ENCODE data around the gene P2RX4.
"Not testable (repeated sequence)": the region's sequence is repeated elsewhere in the genome, so short reads cannot be mapped to it uniquely, and the experiment has no call there.

Gene P2RX4

GRCh38 chr12:121252712-121253345 is 42.9 kb downstream of the P2RX4 start:
- ATAC-seq (ENCODE audit: low read depth) (no peak), DNase-seq (ENCODE audit: low spot score in 2 of 2) (no peak)
- H3K9me3 Mint-ChIP-seq, result no peaks in the 10 kb centered on the region
- no peak overlapping the region for H3K4me3 Mint-ChIP-seq
- H3K27me3 Mint-ChIP-seq, result no peaks in the 10 kb centered on the region
- H3K27ac Mint-ChIP-seq, result no peak overlapping the region
- H3K36me3 Mint-ChIP-seq, result peaks cover 23% of the 10 kb centered on the region
- H3K4me1 Mint-ChIP-seq, result peaks cover 5% of the 10 kb centered on the region

GRCh38 chr12:121253638-121254335 is 43.9 kb downstream of the P2RX4 start:
- ATAC-seq (ENCODE audit: low read depth) (no peak), DNase-seq (ENCODE audit: low spot score in 2 of 2) (no peak)
- peaks cover 23% of the 10 kb centered on the region for H3K36me3 Mint-ChIP-seq
- no peaks in the 10 kb centered on the region for H3K9me3 Mint-ChIP-seq
- H3K4me1 Mint-ChIP-seq, result peaks cover under 1% of the 10 kb centered on the region
- no peak overlapping the region for H3K4me3 Mint-ChIP-seq
- H3K27ac Mint-ChIP-seq, result peak overlapping the region; percentile 38
- H3K27me3 Mint-ChIP-seq, result no peaks in the 10 kb centered on the region

GRCh38 chr12:121255433-121255832 is 45.5 kb downstream of the P2RX4 start:
- ATAC-seq (ENCODE audit: low read depth) (no peak), DNase-seq (ENCODE audit: low spot score in 2 of 2) (no peak)
- Mint-ChIP-seq H3K36me3 (peaks cover 28% of the 10 kb centered on the region), H3K4me1 (no peaks in the 10 kb centered on the region), H3K27me3 (no peaks in the 10 kb centered on the region), H3K9me3 (no peaks in the 10 kb centered on the region), H3K27ac (no peak overlapping the region), H3K4me3 (no peak overlapping the region)

GRCh38 chr12:121257704-121258449 is 47.9 kb downstream of the P2RX4 start:
- Mint-ChIP-seq H3K27ac (peak overlapping the region; percentile 41), H3K36me3 (peaks cover 28% of the 10 kb centered on the region)
- not testable (repeated sequence) for H3K9me3 Mint-ChIP-seq; ATAC-seq (ENCODE audit: low read depth); H3K4me3 Mint-ChIP-seq; H3K4me1 Mint-ChIP-seq; DNase-seq (ENCODE audit: low spot score in 2 of 2); H3K27me3 Mint-ChIP-seq

- H3K36me3 Mint-ChIP-seq, result peaks cover 21% of the 10 kb centered on the region
- peak; percentile 21 for ATAC-seq (ENCODE audit: low read depth)
Measured at GRCh38 chr12:121259074-121259473, 49.1 kb downstream of the P2RX4 start.

GRCh38 chr12:121260091-121260490 is 50.2 kb downstream of the P2RX4 start:
- Mint-ChIP-seq H3K9me3 (no peaks in the 10 kb centered on the region), H3K36me3 (peaks cover 25% of the 10 kb centered on the region), H3K4me1 (no peaks in the 10 kb centered on the region), H3K4me3 (no peak overlapping the region), H3K27ac (no peak overlapping the region), H3K27me3 (no peaks in the 10 kb centered on the region)
- no peak for ATAC-seq (ENCODE audit: low read depth)
- no peak for DNase-seq (ENCODE audit: low spot score in 2 of 2)

More at GRCh38 chr12:121259074-121259473, 49.1 kb downstream of the P2RX4 start:
- Mint-ChIP-seq H3K27me3 (no peaks in the 10 kb centered on the region), H3K27ac (no peak overlapping the region), H3K9me3 (no peaks in the 10 kb centered on the region), H3K4me1 (no peaks in the 10 kb centered on the region), H3K4me3 (no peak overlapping the region)
- no peak for DNase-seq (ENCODE audit: low spot score in 2 of 2)

GRCh38 chr12:121261398-121261797 is 51.5 kb downstream of the P2RX4 start:
- Mint-ChIP-seq H3K27ac (no peak overlapping the region), H3K4me1 (no peaks in the 10 kb centered on the region), H3K27me3 (no peaks in the 10 kb centered on the region), H3K4me3 (no peak overlapping the region), H3K36me3 (peaks cover 31% of the 10 kb centered on the region), H3K9me3 (no peaks in the 10 kb centered on the region)
- no peak for ATAC-seq (ENCODE audit: low read depth)
- DNase-seq (ENCODE audit: low spot score in 2 of 2), result no peak

GRCh38 chr12:121263206-121263935 is 53.4 kb downstream of the P2RX4 start:
- ATAC-seq (ENCODE audit: low read depth) (no peak), DNase-seq (ENCODE audit: low spot score in 2 of 2) (no peak)
- H3K27me3 Mint-ChIP-seq, result no peaks in the 10 kb centered on the region
- no peak overlapping the region for H3K27ac Mint-ChIP-seq
- no peaks in the 10 kb centered on the region for H3K9me3 Mint-ChIP-seq
- peaks cover 28% of the 10 kb centered on the region for H3K36me3 Mint-ChIP-seq
- no peak overlapping the region for H3K4me3 Mint-ChIP-seq
- no peaks in the 10 kb centered on the region for H3K4me1 Mint-ChIP-seq

- Mint-ChIP-seq H3K36me3 (peaks cover 28% of the 10 kb centered on the region), H3K4me1 (no peaks in the 10 kb centered on the region), H3K27ac (no peak overlapping the region), H3K4me3 (no peak overlapping the region), H3K9me3 (no peaks in the 10 kb centered on the region), H3K27me3 (no peaks in the 10 kb centered on the region)
- ATAC-seq (ENCODE audit: low read depth) (no peak), DNase-seq (ENCODE audit: low spot score in 2 of 2) (no peak)
Measured at GRCh38 chr12:121264135-121264534, 54.2 kb downstream of the P2RX4 start.

GRCh38 chr12:121264951-121265515 is 55.1 kb downstream of the P2RX4 start:
- H3K9me3 Mint-ChIP-seq, result no peaks in the 10 kb centered on the region
- H3K4me3 Mint-ChIP-seq, result no peak overlapping the region
- DNase-seq (ENCODE audit: low spot score in 2 of 2) (no peak), ATAC-seq (ENCODE audit: low read depth) (no peak)
- H3K27ac Mint-ChIP-seq, result peak overlapping the region; percentile 56
- H3K27me3 Mint-ChIP-seq, result no peaks in the 10 kb centered on the region
- no peaks in the 10 kb centered on the region for H3K4me1 Mint-ChIP-seq
- peaks cover 27% of the 10 kb centered on the region for H3K36me3 Mint-ChIP-seq

GRCh38 chr12:121267822-121268221 is 57.9 kb downstream of the P2RX4 start:
- H3K36me3 Mint-ChIP-seq, result peaks cover 24% of the 10 kb centered on the region
- no peaks in the 10 kb centered on the region for H3K4me1 Mint-ChIP-seq
- no peak overlapping the region for H3K27ac Mint-ChIP-seq
- DNase-seq (ENCODE audit: low spot score in 2 of 2), result no peak
- no peaks in the 10 kb centered on the region for H3K27me3 Mint-ChIP-seq
- H3K9me3 Mint-ChIP-seq, result no peaks in the 10 kb centered on the region
- ATAC-seq (ENCODE audit: low read depth), result no peak
- H3K4me3 Mint-ChIP-seq, result no peak overlapping the region

GRCh38 chr12:121273364-121273896 is 63.5 kb downstream of the P2RX4 start:
- Mint-ChIP-seq H3K4me1 (peaks cover 3% of the 10 kb centered on the region), H3K27ac (no peak overlapping the region), H3K36me3 (peaks cover 18% of the 10 kb centered on the region), H3K4me3 (no peak overlapping the region), H3K9me3 (no peaks in the 10 kb centered on the region), H3K27me3 (no peaks in the 10 kb centered on the region)
- ATAC-seq (ENCODE audit: low read depth) (no peak), DNase-seq (ENCODE audit: low spot score in 2 of 2) (no peak)

GRCh38 chr12:121274036-121274763 is 64.3 kb downstream of the P2RX4 start:
- ATAC-seq (ENCODE audit: low read depth), result no peak
- H3K36me3 Mint-ChIP-seq, result peaks cover 18% of the 10 kb centered on the region
- H3K4me1 Mint-ChIP-seq, result peaks cover 3% of the 10 kb centered on the region
- DNase-seq (ENCODE audit: low spot score in 2 of 2), result no peak
- no peaks in the 10 kb centered on the region for H3K27me3 Mint-ChIP-seq
- H3K9me3 Mint-ChIP-seq, result no peaks in the 10 kb centered on the region
- no peak overlapping the region for H3K4me3 Mint-ChIP-seq
- no peak overlapping the region for H3K27ac Mint-ChIP-seq
